Cardiac muscle cell (in vitro differentiated cells and primary cell): ENCODE data around the gene ANKH. TPM values are rescaled to one million over a fixed set of nuclear protein-coding genes. Genes with fewer than 3 reads are reported as not detected.

ENCODE experiments used
- DNase-seq, 2 donors: peaks; one replicate each; pipeline versions ENCODE4 v3.0.0 to v3.0.0-alpha.2; 2010 to 2017; ENCODE audit warnings: low read depth in 1 of 2, low spot score in 1 of 2
- H3K27ac ChIP-seq: fragments of 200-600 bp; sonication (generic); 2 replicates; pipeline ENCODE4 v1.5.1; 2016
- H3K27me3 ChIP-seq: fragments of 200-600 bp; sonication (generic); 2 replicates; pipeline ENCODE4 v1.6.0; 2016; ENCODE audit warnings: control low read depth
- H3K36me3 ChIP-seq: fragments of 200-600 bp; sonication (generic); 2 replicates; pipeline ENCODE4 v1.5.1; 2016; ENCODE audit warnings: control low read depth
- H3K4me1 ChIP-seq: fragments of 200-600 bp; sonication (generic); 2 replicates; pipeline ENCODE4 v1.8.1; 2017; ENCODE audit warnings: low read depth, mild to moderate bottlenecking, mixed run types
- H3K4me3 ChIP-seq: fragments of 200-600 bp; sonication (generic); 2 replicates; pipeline ENCODE4 v1.5.1; 2016; ENCODE audit warnings: mild to moderate bottlenecking
- H3K9me3 ChIP-seq: fragments of 200-600 bp; sonication (generic); 2 replicates; pipeline ENCODE4 v1.5.1; 2017; ENCODE audit warnings: low read depth, mild to moderate bottlenecking, control low read depth
- CTCF ChIP-seq: IDR thresholded peaks from 2 replicates; pipeline ENCODE4 v1.5.1; 2012; ENCODE audit warnings: low read depth, mild to moderate bottlenecking, low read length
- polyA plus RNA-seq: library from polyadenylated mRNA; unstranded; fragments of >200 nt; fragmentation: Nextera tagmentation; extraction: Ambion mirVana; gene quantifications from 2 replicates; pipeline ENCODE4 v1.2.1, GENCODE V29; 2016
- total RNA-seq: library from RNA; depleted of rRNA; stranded (reverse); fragments of >200 nt; gene quantifications from 2 replicates; pipeline ENCODE4 v1.2.3, GENCODE V29; 2016

The ANKH gene
- total and polyA plus RNA-seq, 2 experiments from 2014 or later, result 26.6 to 48.1 TPM

GRCh38 chr5:14759744-14760547 lies 111.6 kb downstream of the ANKH start:
- no peaks in the 10 kb centered on the region for H3K36me3 ChIP-seq
- H3K4me3 ChIP-seq, result no peak overlapping the region
- TF ChIP-seq CTCF, result no peak

GRCh38 chr5:14757850-14758249 lies 113.7 kb downstream of the ANKH start:
- Histone ChIP-seq H3K27ac (no peak overlapping the region), H3K4me3 (no peak overlapping the region), H3K4me1 (no peaks in the 10 kb centered on the region), H3K36me3 (no peaks in the 10 kb centered on the region), H3K27me3 (no peaks in the 10 kb centered on the region), H3K9me3 (no peaks in the 10 kb centered on the region)
- TF ChIP-seq CTCF, result no peak
- DNase-seq, result no peak

More at GRCh38 chr5:14759744-14760547, 111.6 kb downstream of the ANKH start:
- Histone ChIP-seq H3K27ac (no peak overlapping the region), H3K27me3 (no peaks in the 10 kb centered on the region), H3K4me1 (no peaks in the 10 kb centered on the region), H3K9me3 (no peaks in the 10 kb centered on the region)
- DNase-seq, result no peak

DNA sequence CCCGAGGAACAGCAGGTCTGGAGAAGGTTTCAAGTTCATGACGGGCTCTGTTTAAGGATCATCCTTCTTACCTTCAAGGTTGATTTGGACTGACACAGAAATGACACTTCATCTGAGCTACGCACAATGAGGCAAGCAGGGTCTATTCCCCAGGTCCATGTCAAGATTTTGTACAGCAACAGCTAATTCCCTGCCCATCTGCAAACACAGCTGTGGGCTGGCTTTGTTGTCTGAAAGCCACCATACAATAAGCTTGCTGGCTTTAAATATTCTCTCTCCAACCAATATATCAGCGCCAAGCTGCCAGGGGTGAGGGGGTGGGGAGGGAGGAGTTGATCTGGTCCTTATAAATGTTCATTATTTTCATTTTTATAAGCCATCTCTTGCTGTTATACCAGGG lies 115.1 kb downstream of the ANKH start:
- no peak overlapping the region for H3K4me3 ChIP-seq
- no peak for TF ChIP-seq CTCF
- no peak for DNase-seq
- no peaks in the 10 kb centered on the region for H3K4me1 ChIP-seq
- H3K27me3 ChIP-seq, result no peaks in the 10 kb centered on the region
- no peak overlapping the region for H3K27ac ChIP-seq
- H3K9me3 ChIP-seq, result no peaks in the 10 kb centered on the region
- H3K36me3 ChIP-seq, result no peaks in the 10 kb centered on the region

DNA sequence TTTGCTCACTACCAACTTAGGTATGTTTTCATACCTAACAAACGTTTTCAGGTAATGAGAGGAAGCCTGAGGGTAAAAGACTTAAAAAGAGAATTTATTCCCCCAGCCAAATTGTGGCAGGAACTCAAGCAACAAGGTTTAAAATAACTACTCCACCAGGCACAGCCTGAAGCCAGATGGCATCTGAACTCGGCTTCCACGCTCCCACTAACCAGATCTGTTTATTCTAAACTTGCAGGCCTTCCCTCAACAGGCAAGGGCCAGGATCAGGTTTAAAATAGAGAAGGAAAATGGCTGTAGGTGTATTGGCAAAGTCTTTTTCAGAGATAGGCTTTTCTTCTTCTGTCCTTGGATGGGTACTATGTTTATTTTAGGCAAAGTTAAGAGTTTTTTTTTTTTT lies 117.6 kb downstream of the ANKH start:
- H3K4me3 ChIP-seq, result no peak overlapping the region
- peaks cover 3% of the 10 kb centered on the region for H3K36me3 ChIP-seq
- H3K27ac ChIP-seq, result no peak overlapping the region
- TF ChIP-seq CTCF, result no peak
- no peaks in the 10 kb centered on the region for H3K27me3 ChIP-seq
- no peaks in the 10 kb centered on the region for H3K4me1 ChIP-seq
- DNase-seq, result no peak
- H3K9me3 ChIP-seq, result no peaks in the 10 kb centered on the region

DNA sequence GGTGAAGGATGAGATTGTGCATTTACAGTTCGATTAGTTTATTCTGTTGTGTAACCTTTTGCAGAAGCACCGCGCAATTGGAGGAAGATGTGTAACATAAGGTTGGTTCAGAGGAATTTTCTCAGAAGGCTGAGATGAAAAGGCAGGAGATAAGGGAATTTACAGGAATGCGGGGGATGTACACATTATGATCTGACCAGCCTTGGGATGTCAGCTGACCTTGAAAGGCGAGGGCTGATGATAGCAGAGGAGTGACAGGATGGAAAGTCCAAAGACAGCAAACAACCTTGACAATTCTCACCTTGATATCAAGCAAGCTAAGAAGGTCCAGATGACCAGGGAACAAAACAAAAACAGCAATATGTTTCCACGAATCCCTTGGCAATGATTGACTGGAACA lies 118.3 kb downstream of the ANKH start:
- no peak for TF ChIP-seq CTCF
- H3K27me3 ChIP-seq, result no peaks in the 10 kb centered on the region

More for the DNA sequence above, 118.3 kb downstream of the ANKH start:
- peak in 1 of 2 donors; percentile 3 for DNase-seq
- Histone ChIP-seq H3K4me1 (no peaks in the 10 kb centered on the region), H3K4me3 (no peak overlapping the region), H3K27ac (no peak overlapping the region), H3K9me3 (no peaks in the 10 kb centered on the region), H3K36me3 (peaks cover 3% of the 10 kb centered on the region)
